ENCODE data around the gene UBE2G2. TPM values are rescaled to one million over a fixed set of nuclear protein-coding genes. Genes with fewer than 3 reads are reported as not detected.

UBE2G2 gene
- total RNA-seq, 4 donors from 2014 or later: 38.4 to 75.1 (median 67.4) TPM

- intact Hi-C loops (cut with DNase I; ENCODE audit: low total_unique reads): no loop called here
- H3K36me3 ChIP-seq: no peaks in the 10 kb centered on the region
Measured at GRCh38 chr21:44752671-44753235, 48.9 kb downstream of the UBE2G2 start.

GRCh38 chr21:44751799-44752636 lies 49.6 kb downstream of the UBE2G2 start:
- intact Hi-C loops (cut with DNase I; ENCODE audit: low total_unique reads): no loop called here
- no peak for DNase-seq

More at GRCh38 chr21:44752671-44753235, 48.9 kb downstream of the UBE2G2 start:
- no peaks in the 10 kb centered on the region for H3K4me1 ChIP-seq
- no peak overlapping the region for H3K27ac ChIP-seq
- DNase-seq: no peak
- H3K4me3 ChIP-seq: no peak overlapping the region
- H3K9me3 ChIP-seq: no peaks in the 10 kb centered on the region
- H3K27me3 ChIP-seq: no peaks in the 10 kb centered on the region
- TF ChIP-seq CTCF (IDR thresholded peaks at IDR 0.05) (no peak), POLR2A (IDR thresholded peaks at IDR 0.05) (no peak)

GRCh38 chr21:44751186-44751798 lies 50.3 kb downstream of the UBE2G2 start:
- Histone ChIP-seq H3K27me3 (no peaks in the 10 kb centered on the region), H3K9me3 (no peaks in the 10 kb centered on the region), H3K27ac (no peak overlapping the region), H3K36me3 (no peaks in the 10 kb centered on the region), H3K4me1 (no peaks in the 10 kb centered on the region), H3K4me3 (no peak overlapping the region)
- DNase-seq: no peak
- intact Hi-C loops (cut with DNase I; ENCODE audit: low total_unique reads): no loop called here
- TF ChIP-seq CTCF (IDR thresholded peaks at IDR 0.05): no peak

More at GRCh38 chr21:44751799-44752636, 49.6 kb downstream of the UBE2G2 start:
- no peaks in the 10 kb centered on the region for H3K4me1 ChIP-seq
- H3K36me3 ChIP-seq: no peaks in the 10 kb centered on the region
- H3K4me3 ChIP-seq: no peak overlapping the region
- H3K27me3 ChIP-seq: no peaks in the 10 kb centered on the region
- no peak overlapping the region for H3K27ac ChIP-seq
- no peak for TF ChIP-seq CTCF (IDR thresholded peaks at IDR 0.05)
- TF ChIP-seq POLR2A (IDR thresholded peaks at IDR 0.05): no peak
- H3K9me3 ChIP-seq: no peaks in the 10 kb centered on the region

- no peak for DNase-seq
Measured at GRCh38 chr21:44750675-44751025, 51.0 kb downstream of the UBE2G2 start.

More at GRCh38 chr21:44750675-44751025, 51.0 kb downstream of the UBE2G2 start:
- Histone ChIP-seq H3K27me3 (no peaks in the 10 kb centered on the region), H3K27ac (no peak overlapping the region), H3K4me3 (no peak overlapping the region), H3K9me3 (no peaks in the 10 kb centered on the region), H3K4me1 (no peaks in the 10 kb centered on the region), H3K36me3 (no peaks in the 10 kb centered on the region)
- TF ChIP-seq POLR2A (IDR thresholded peaks at IDR 0.05): no peak
- TF ChIP-seq CTCF (IDR thresholded peaks at IDR 0.05): no peak
- intact Hi-C loops (cut with DNase I; ENCODE audit: low total_unique reads): no loop called here
